Stimulated activated naive CD8-positive, alpha-beta T cell treated with anti-CD3 and anti-CD28 coated beads, Interleukin-15, Interleukin-2, amounts not matched to agents 100 ng/mL and 50 ng/mL, for 24 hours (primary cell): ENCODE measurements around the gene TMEM221.
"Not testable (repeated sequence)": the region's sequence is repeated elsewhere in the genome, so short reads cannot be mapped to it uniquely, and the experiment has no call there.

Experiments used
- H3K27ac Mint-ChIP-seq: one replicate; pipeline ENCODE4 v1.8.0; 2021; ENCODE audit warnings: mild to moderate bottlenecking, mixed read lengths
- H3K27me3 Mint-ChIP-seq: one replicate; pipeline ENCODE4 v1.8.0; 2021; ENCODE audit warnings: mixed read lengths
- H3K36me3 Mint-ChIP-seq: one replicate; pipeline ENCODE4 v1.8.0; 2021; ENCODE audit warnings: low read depth, mixed read lengths
- H3K4me1 Mint-ChIP-seq: one replicate; pipeline ENCODE4 v1.8.0; 2021; ENCODE audit warnings: low read depth, mixed read lengths
- H3K4me3 Mint-ChIP-seq: one replicate; pipeline ENCODE4 v1.8.0; 2021; ENCODE audit warnings: mild to moderate bottlenecking, mixed read lengths
- H3K9me3 Mint-ChIP-seq: one replicate; pipeline ENCODE4 v1.8.0; 2021; ENCODE audit warnings: mixed read lengths

TMEM221 gene

GRCh38 chr19:17482877-17483604 is 34.6 kb upstream of the TMEM221 start:
- H3K36me3 Mint-ChIP-seq, result no peaks in the 10 kb centered on the region
- H3K27me3 Mint-ChIP-seq, result no peaks in the 10 kb centered on the region
- H3K27ac Mint-ChIP-seq, result no peak overlapping the region
- H3K9me3 Mint-ChIP-seq, result no peaks in the 10 kb centered on the region
- H3K4me3 Mint-ChIP-seq, result no peak overlapping the region
- H3K4me1 Mint-ChIP-seq, result peaks cover 12% of the 10 kb centered on the region

GRCh38 chr19:17481986-17482385 is 33.5 kb upstream of the TMEM221 start:
- Mint-ChIP-seq H3K27ac (no peak overlapping the region), H3K9me3 (no peaks in the 10 kb centered on the region), H3K4me1 (peaks cover 4% of the 10 kb centered on the region), H3K4me3 (no peak overlapping the region), H3K36me3 (no peaks in the 10 kb centered on the region), H3K27me3 (no peaks in the 10 kb centered on the region)

GRCh38 chr19:17479325-17479791 is 30.9 kb upstream of the TMEM221 start:
- Mint-ChIP-seq H3K27me3 (no peaks in the 10 kb centered on the region), H3K9me3 (no peaks in the 10 kb centered on the region), H3K4me1 (peaks cover 4% of the 10 kb centered on the region), H3K4me3 (no peak overlapping the region), H3K36me3 (no peaks in the 10 kb centered on the region), H3K27ac (no peak overlapping the region)

GRCh38 chr19:17475541-17476115 is 27.2 kb upstream of the TMEM221 start:
- Mint-ChIP-seq H3K36me3 (no peaks in the 10 kb centered on the region), H3K27ac (no peak overlapping the region), H3K9me3 (no peaks in the 10 kb centered on the region), H3K4me1 (peaks cover 17% of the 10 kb centered on the region), H3K4me3 (no peak overlapping the region), H3K27me3 (no peaks in the 10 kb centered on the region)

GRCh38 chr19:17475011-17475540 is 26.6 kb upstream of the TMEM221 start:
- H3K4me3 Mint-ChIP-seq, H3K9me3 Mint-ChIP-seq, H3K27me3 Mint-ChIP-seq, H3K27ac Mint-ChIP-seq, H3K36me3 Mint-ChIP-seq: not testable (repeated sequence)
- peaks cover 18% of the 10 kb centered on the region for H3K4me1 Mint-ChIP-seq

- Mint-ChIP-seq H3K4me3 (no peak overlapping the region), H3K36me3 (no peaks in the 10 kb centered on the region), H3K4me1 (peaks cover 30% of the 10 kb centered on the region), H3K27ac (no peak overlapping the region), H3K27me3 (no peaks in the 10 kb centered on the region), H3K9me3 (no peaks in the 10 kb centered on the region)
Measured at GRCh38 chr19:17473041-17473440, 24.6 kb upstream of the TMEM221 start.

- peak overlapping the region; percentile 52 for H3K27ac Mint-ChIP-seq
- no peaks in the 10 kb centered on the region for H3K36me3 Mint-ChIP-seq
- H3K4me1 Mint-ChIP-seq, result peaks cover 30% of the 10 kb centered on the region
- peak overlapping the region; percentile 92 for H3K4me3 Mint-ChIP-seq
- H3K27me3 Mint-ChIP-seq, result no peaks in the 10 kb centered on the region
- H3K9me3 Mint-ChIP-seq, result no peaks in the 10 kb centered on the region
Measured at GRCh38 chr19:17471410-17472125, 23.1 kb upstream of the TMEM221 start.

GRCh38 chr19:17470068-17470841 is 21.8 kb upstream of the TMEM221 start, which contains the start of gene SLC27A1:
TSS of gene SLC27A1 (plus strand) at chr19:17470524. CDS start at chr19:17470541, 17 bp downstream.
- Mint-ChIP-seq H3K4me1 (peaks cover 35% of the 10 kb centered on the region), H3K27me3 (no peaks in the 10 kb centered on the region)

GRCh38 chr19:17469481-17470067 is 21.1 kb upstream of the TMEM221 start:
- peak overlapping the region; percentile 92 for H3K27ac Mint-ChIP-seq
- H3K9me3 Mint-ChIP-seq, result no peaks in the 10 kb centered on the region
- peak overlapping the region; percentile 92 for H3K4me3 Mint-ChIP-seq
- no peaks in the 10 kb centered on the region for H3K27me3 Mint-ChIP-seq
- H3K36me3 Mint-ChIP-seq, result no peaks in the 10 kb centered on the region
- H3K4me1 Mint-ChIP-seq, result peaks cover 35% of the 10 kb centered on the region

More at GRCh38 chr19:17470068-17470841, 21.8 kb upstream of the TMEM221 start, which contains the start of gene SLC27A1:
- Mint-ChIP-seq H3K36me3 (no peaks in the 10 kb centered on the region), H3K27ac (peak within 1 kb of the TSS; percentile 92), H3K9me3 (no peaks in the 10 kb centered on the region), H3K4me3 (peak within 1 kb of the TSS; percentile 92)

GRCh38 chr19:17469092-17469480 is 20.6 kb upstream of the TMEM221 start:
- Mint-ChIP-seq H3K27ac (peak overlapping the region; percentile 55), H3K4me3 (peak overlapping the region; percentile 92), H3K36me3 (no peaks in the 10 kb centered on the region), H3K9me3 (no peaks in the 10 kb centered on the region), H3K4me1 (peaks cover 35% of the 10 kb centered on the region), H3K27me3 (no peaks in the 10 kb centered on the region)

GRCh38 chr19:17468302-17469091 is 20.0 kb upstream of the TMEM221 start:
- Mint-ChIP-seq H3K4me3 (peak overlapping the region; percentile 92), H3K27ac (no peak overlapping the region), H3K27me3 (no peaks in the 10 kb centered on the region), H3K9me3 (no peaks in the 10 kb centered on the region), H3K36me3 (no peaks in the 10 kb centered on the region), H3K4me1 (peaks cover 35% of the 10 kb centered on the region)

- Mint-ChIP-seq H3K4me1 (peaks cover 28% of the 10 kb centered on the region), H3K27me3 (no peaks in the 10 kb centered on the region), H3K4me3 (no peak overlapping the region), H3K36me3 (no peaks in the 10 kb centered on the region), H3K27ac (no peak overlapping the region), H3K9me3 (no peaks in the 10 kb centered on the region)
Measured at GRCh38 chr19:17467471-17468301, 19.2 kb upstream of the TMEM221 start.

- Mint-ChIP-seq H3K9me3 (no peaks in the 10 kb centered on the region), H3K27ac (no peak overlapping the region), H3K36me3 (no peaks in the 10 kb centered on the region), H3K4me3 (no peak overlapping the region), H3K27me3 (no peaks in the 10 kb centered on the region), H3K4me1 (peaks cover 25% of the 10 kb centered on the region)
Measured at GRCh38 chr19:17466487-17466850, 18.0 kb upstream of the TMEM221 start.
